Endothelial cell of umbilical vein (primary cell): ENCODE results near the gene MYH7. TPM values are rescaled to one million over a fixed set of nuclear protein-coding genes. Genes with fewer than 3 reads are reported as not detected.

Source experiments
- BruUV-seq: library from RNA; stranded (reverse); fragments of 400-500 nt; replicated peaks from 2 replicates; lab custom pipeline; 2021; lab: Mats Ljungman, UMichigan
- CTCF ChIA-PET: fragments of 300-600, 350-600 bp; sonication (Branson Sonifier 250); formaldehyde crosslinking; loops from one replicate; lab custom pipeline; 2021; ENCODE audit warnings: antibody characterized with exemption, inconsistent platforms; lab: Charles Lee
- POLR2A ChIA-PET: fragments of 300-600, 350-600 bp; sonication (Branson Sonifier 250); formaldehyde crosslinking; loops from one replicate; lab custom pipeline; 2021; ENCODE audit warnings: antibody characterized with exemption, inconsistent platforms; lab: Charles Lee
- DNase-seq: peaks from one replicate; pipeline ENCODE4 v3.0.0-alpha.2; 2011; ENCODE audit warnings: low read depth, low spot score
- FAIRE-seq: peaks from 2 replicates; lab custom pipeline; 2011; peaks lifted over from hg19 to GRCh38; lab: Jason Lieb, UNC
- H2AFZ ChIP-seq: 2 replicates; pipeline ENCODE4 v1.6.0; 2012; ENCODE audit warnings: low read depth, low read length, control low read depth, inconsistent platforms
- H3K27ac ChIP-seq: 2 replicates; pipeline ENCODE4 v1.5.1; 2011; ENCODE audit warnings: low read depth, mild to moderate bottlenecking, control low read depth, low read length, moderate library complexity; ENCODE audit not compliant: insufficient read depth
- H3K27me3 ChIP-seq, 2 experiments: 2 replicates each; pipeline versions ENCODE4 v1.6.0 to v1.6.1; 2011; ENCODE audit warnings: low read length in 2 of 2, mixed read lengths in 1 of 2; ENCODE audit not compliant: control insufficient read depth in 2 of 2, insufficient read depth in 2 of 2
- H3K36me3 ChIP-seq, 2 experiments: 2 replicates in 1 of 2; 3 replicates in 1 of 2; pipeline ENCODE4 v1.5.1; 2011; ENCODE audit warnings: low read length in 2 of 2, mild to moderate bottlenecking in 1 of 2, moderate library complexity in 1 of 2; ENCODE audit not compliant: control insufficient read depth in 2 of 2, insufficient read depth in 2 of 2; ENCODE audit errors: extremely low read depth in 1 of 2
- H3K4me1 ChIP-seq: 3 replicates; pipeline ENCODE4 v1.5.1; 2011; ENCODE audit warnings: mild to moderate bottlenecking, low read length; ENCODE audit not compliant: control insufficient read depth, insufficient read depth; ENCODE audit errors: extremely low read depth
- H3K4me2 ChIP-seq: 2 replicates; pipeline ENCODE4 v1.6.1; 2011; ENCODE audit warnings: low read length, control low read depth, mixed read lengths; ENCODE audit not compliant: insufficient read depth
- H3K4me3 ChIP-seq, 3 experiments: fragments of 200-600 bp in 1 of 3; sonication (generic), shearing (Covaris generic) in 1 of 3; replicated peaks in 1 of 3; 2 replicates each; pipeline ENCODE4 v1.5.1; 2011 to 2016; ENCODE audit warnings: control low read depth in 3 of 3, low read length in 3 of 3, mild to moderate bottlenecking in 2 of 3, inconsistent platforms in 1 of 3, low read depth in 1 of 3, moderate library complexity in 1 of 3; ENCODE audit not compliant: insufficient read depth in 1 of 3
- H3K79me2 ChIP-seq: 2 replicates; pipeline ENCODE4 v1.6.0; 2012; ENCODE audit warnings: low read length, inconsistent platforms; ENCODE audit not compliant: control insufficient read depth, insufficient read depth
- H3K9ac ChIP-seq: replicated peaks from 2 replicates; pipeline ENCODE3; 2011; ENCODE audit warnings: low read length, control low read depth; ENCODE audit not compliant: insufficient read depth; ENCODE audit errors: extremely low read depth
- H3K9me1 ChIP-seq: replicated peaks from 3 replicates; pipeline ENCODE4 v1.6.0; 2011; ENCODE audit warnings: mild to moderate bottlenecking, low read length; ENCODE audit not compliant: control insufficient read depth, insufficient read depth; ENCODE audit errors: extremely low read depth
- H3K9me3 ChIP-seq: replicated peaks from 2 replicates; pipeline ENCODE4 v1.5.1; 2012; ENCODE audit warnings: low read length, inconsistent platforms; ENCODE audit not compliant: control insufficient read depth, insufficient read depth
- H4K20me1 ChIP-seq: replicated peaks from 2 replicates; pipeline ENCODE3; 2011; ENCODE audit warnings: mild to moderate bottlenecking, low read length; ENCODE audit not compliant: control insufficient read depth, insufficient read depth; ENCODE audit errors: extremely low read depth
- CTCF ChIP-seq, 2 donors: IDR thresholded peaks; 1 replicate in 1 of 2; 2 replicates in 1 of 2; pipeline ENCODE4 v1.5.1; 2011; ENCODE audit warnings: low read length in 2 of 2, mild to moderate bottlenecking in 2 of 2, moderate library complexity in 2 of 2, control low read depth in 1 of 2, inconsistent platforms in 1 of 2, low read depth in 1 of 2; ENCODE audit not compliant: insufficient read depth in 1 of 2; ENCODE audit errors: extremely low read depth in 1 of 2
- EZH2 ChIP-seq: IDR thresholded peaks from 2 replicates; pipeline ENCODE4 v1.6.1; 2012; ENCODE audit warnings: borderline replicate concordance, low read depth, mild to moderate bottlenecking, moderate library complexity, low read length, inconsistent platforms; ENCODE audit not compliant: severe bottlenecking
- FOS ChIP-seq: IDR thresholded peaks from 2 replicates; pipeline ENCODE4 v1.6.1; 2011; ENCODE audit warnings: mild to moderate bottlenecking, low read length, moderate library complexity, borderline replicate concordance; ENCODE audit not compliant: insufficient read depth
- MAX ChIP-seq: IDR thresholded peaks from 2 replicates; pipeline ENCODE4 v1.6.1; 2011; ENCODE audit not compliant: insufficient read depth, insufficient read length
- POLR2A ChIP-seq: IDR thresholded peaks from 2 replicates; pipeline ENCODE4 v1.6.1; 2012; ENCODE audit warnings: low read depth, mild to moderate bottlenecking, control low read depth, low read length
- POLR2AphosphoS5 ChIP-seq: IDR thresholded peaks from 2 replicates; pipeline ENCODE4 v1.6.1; 2012; ENCODE audit warnings: low read depth, mild to moderate bottlenecking, control low read depth, low read length, moderate library complexity; ENCODE audit not compliant: insufficient read depth
- dilution Hi-C: fragments of 300-500 bp; cut with MboI; formaldehyde crosslinking; loops from one replicate; pipeline ENCODE4 v1.15.0; 2019; ENCODE audit warnings: low sequenced_read_pairs; ENCODE audit not compliant: extremely low pct_ligation_motif_present
- intact Hi-C: fragments of 100-400 bp; cut with micrococcal nuclease; formaldehyde crosslinking; loops from one replicate; pipeline ENCODE4 v1.10.0; 2022
- polyA plus RNA-seq, 4 experiments: library from polyadenylated mRNA; depleted of rRNA in 3 of 4; stranded (reverse) in 3 of 4; unstranded in 1 of 4; fragments of >200 nt; gene quantifications; 2 replicates each; pipeline versions ENCODE4 v1.2.1 to v1.2.3, GENCODE V29; 2011 to 2012; ENCODE audit warnings: missing spikeins in 1 of 4
- total RNA-seq: library from RNA; stranded (reverse); gene quantifications from 2 replicates; pipeline ENCODE4 v1.2.3, GENCODE V29; 2021

The MYH7 gene
- total and polyA plus RNA-seq, 2 donors (not counting 3 experiments of a cell fraction or from before 2014, with no cell fraction given) = not detected

- BruUV-seq = no TSS peak
Observed at GRCh38 chr14:23445773-23446172, 10.3 kb upstream of the MYH7 start.

More at GRCh38 chr14:23445773-23446172, 10.3 kb upstream of the MYH7 start:
- Histone ChIP-seq H3K4me1 (no peaks in the 10 kb centered on the region), H3K9ac (no peak overlapping the region), H3K36me3 (no peaks in the 10 kb centered on the region), H3K79me2 (no peaks in the 10 kb centered on the region), H3K4me2 (no peak overlapping the region), H3K27me3 (peaks cover 6 to 11% of the 10 kb centered on the region in 2 experiments), H2AFZ (no peak overlapping the region), H4K20me1 (no peaks in the 10 kb centered on the region), H3K4me3 (no peak overlapping the region), H3K27ac (no peak overlapping the region), H3K9me3 (no peaks in the 10 kb centered on the region), H3K9me1 (no peaks in the 10 kb centered on the region)
- POLR2A ChIA-PET = no interaction called here
- dilution Hi-C loops = no loop called here
- TF ChIP-seq FOS = no peak
- TF ChIP-seq POLR2A = no peak
- no peak for TF ChIP-seq CTCF (IDR thresholded peaks at IDR 0.05; ENCODE audit: extremely low read depth in 1 of 2, insufficient read depth in 1 of 2, low read depth in 1 of 2, low read length in 2 of 2)
- TF ChIP-seq POLR2AphosphoS5 = no peak
- no peak for TF ChIP-seq MAX
- no peak for TF ChIP-seq EZH2
- no peak for FAIRE-seq
- DNase-seq = no peak
- intact Hi-C loops = no loop called here
- CTCF ChIA-PET = no interaction called here
